ENCODE measurements around the gene CCDC73.
"Not testable (repeated sequence)": the region's sequence is repeated elsewhere in the genome, so short reads cannot be mapped to it uniquely, and the experiment has no call there.

The CCDC73 gene

GRCh38 chr11:32829157-32829679, 34.8 kb upstream of the CCDC73 start:
- Mint-ChIP-seq H3K9me3 (no peaks in the 10 kb centered on the region), H3K27me3 (ENCODE audit: low read depth, poor library complexity) (peaks cover 76% of the 10 kb centered on the region), H3K36me3 (ENCODE audit: low read depth) (no peaks in the 10 kb centered on the region), H3K27ac (no peak overlapping the region), H3K4me1 (peaks cover 6% of the 10 kb centered on the region), H3K4me3 (peak overlapping the region; percentile 82)
- TF ChIP-seq CTCF (IDR thresholded peaks at IDR 0.05) = no peak
- no peak for DNase-seq

DNA sequence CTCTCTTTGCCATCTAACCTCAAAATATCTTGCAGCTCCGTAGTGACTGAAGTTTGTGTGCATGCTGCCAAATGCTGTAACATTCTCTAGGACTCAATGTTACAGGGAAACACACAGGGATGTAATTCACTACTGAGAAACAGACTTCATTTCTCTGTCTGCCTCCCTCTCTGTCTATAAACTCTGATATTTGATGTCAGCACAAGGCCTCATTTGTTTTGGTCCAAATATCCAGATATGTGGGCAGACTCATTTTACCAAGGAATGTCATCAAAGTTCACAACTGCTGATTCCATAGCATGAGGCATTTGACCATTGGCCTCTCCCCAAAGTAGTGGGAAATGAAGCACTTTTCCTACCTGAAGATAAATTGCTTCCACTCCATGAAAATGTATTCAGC, 32.8 kb upstream of the CCDC73 start:
- H3K36me3 Mint-ChIP-seq (ENCODE audit: low read depth) = no peaks in the 10 kb centered on the region
- peaks cover 6% of the 10 kb centered on the region for H3K4me1 Mint-ChIP-seq
- H3K9me3 Mint-ChIP-seq = peaks cover 6% of the 10 kb centered on the region
- H3K27ac Mint-ChIP-seq = no peak overlapping the region
- no peak for DNase-seq
- H3K4me3 Mint-ChIP-seq = no peak overlapping the region
- no peak for TF ChIP-seq CTCF (IDR thresholded peaks at IDR 0.05)
- peaks cover 63% of the 10 kb centered on the region for H3K27me3 Mint-ChIP-seq (ENCODE audit: low read depth, poor library complexity)

- peaks cover 6% of the 10 kb centered on the region for H3K4me1 Mint-ChIP-seq
- TF ChIP-seq CTCF (IDR thresholded peaks at IDR 0.05) = no peak
- peaks cover 57% of the 10 kb centered on the region for H3K27me3 Mint-ChIP-seq (ENCODE audit: low read depth, poor library complexity)
Measured at GRCh38 chr11:32826113-32826512, 31.7 kb upstream of the CCDC73 start.

GRCh38 chr11:32823617-32824016, 29.2 kb upstream of the CCDC73 start:
- H3K4me1 Mint-ChIP-seq; H3K9me3 Mint-ChIP-seq; DNase-seq; H3K27ac Mint-ChIP-seq; H3K4me3 Mint-ChIP-seq; H3K36me3 Mint-ChIP-seq (ENCODE audit: low read depth): not testable (repeated sequence)
- H3K27me3 Mint-ChIP-seq (ENCODE audit: low read depth, poor library complexity) = peaks cover 32% of the 10 kb centered on the region

More at GRCh38 chr11:32826113-32826512, 31.7 kb upstream of the CCDC73 start:
- H3K36me3 Mint-ChIP-seq (ENCODE audit: low read depth) = no peaks in the 10 kb centered on the region
- no peak overlapping the region for H3K4me3 Mint-ChIP-seq
- H3K27ac Mint-ChIP-seq = no peak overlapping the region
- H3K9me3 Mint-ChIP-seq = peaks cover 6% of the 10 kb centered on the region
- DNase-seq = no peak

- DNase-seq = no peak
- no peak for TF ChIP-seq CTCF (IDR thresholded peaks at IDR 0.05)
- Mint-ChIP-seq H3K36me3 (ENCODE audit: low read depth) (no peaks in the 10 kb centered on the region), H3K4me1 (no peaks in the 10 kb centered on the region), H3K9me3 (peaks cover 6% of the 10 kb centered on the region), H3K4me3 (no peak overlapping the region), H3K27me3 (ENCODE audit: low read depth, poor library complexity) (peaks cover 20% of the 10 kb centered on the region), H3K27ac (no peak overlapping the region)
Measured at GRCh38 chr11:32821917-32822560, 27.6 kb upstream of the CCDC73 start.

GRCh38 chr11:32821517-32821916, 27.1 kb upstream of the CCDC73 start:
- Mint-ChIP-seq H3K9me3 (peaks cover 6% of the 10 kb centered on the region), H3K4me1 (no peaks in the 10 kb centered on the region), H3K36me3 (ENCODE audit: low read depth) (no peaks in the 10 kb centered on the region), H3K4me3 (no peak overlapping the region), H3K27ac (no peak overlapping the region), H3K27me3 (ENCODE audit: low read depth, poor library complexity) (peaks cover 19% of the 10 kb centered on the region)
- no peak for TF ChIP-seq CTCF (IDR thresholded peaks at IDR 0.05)
- DNase-seq = no peak
